GM19463 (cell line): ENCODE results near the gene SRSF7.
A peak's percentile ranks its signal among the peaks of the same experiment; 100 is the strongest.
"Not testable (repeated sequence)": the region's sequence is repeated elsewhere in the genome, so short reads cannot be mapped to it uniquely, and the experiment has no call there.

Source experiments
- ATAC-seq: cut with Tn5 transposase; IDR thresholded peaks from one replicate; pipeline ENCODE4 v1.9.1; 2021; ENCODE audit warnings: mild to moderate bottlenecking, moderate library complexity; ENCODE audit not compliant: unreplicated experiment

Gene SRSF7

DNA sequence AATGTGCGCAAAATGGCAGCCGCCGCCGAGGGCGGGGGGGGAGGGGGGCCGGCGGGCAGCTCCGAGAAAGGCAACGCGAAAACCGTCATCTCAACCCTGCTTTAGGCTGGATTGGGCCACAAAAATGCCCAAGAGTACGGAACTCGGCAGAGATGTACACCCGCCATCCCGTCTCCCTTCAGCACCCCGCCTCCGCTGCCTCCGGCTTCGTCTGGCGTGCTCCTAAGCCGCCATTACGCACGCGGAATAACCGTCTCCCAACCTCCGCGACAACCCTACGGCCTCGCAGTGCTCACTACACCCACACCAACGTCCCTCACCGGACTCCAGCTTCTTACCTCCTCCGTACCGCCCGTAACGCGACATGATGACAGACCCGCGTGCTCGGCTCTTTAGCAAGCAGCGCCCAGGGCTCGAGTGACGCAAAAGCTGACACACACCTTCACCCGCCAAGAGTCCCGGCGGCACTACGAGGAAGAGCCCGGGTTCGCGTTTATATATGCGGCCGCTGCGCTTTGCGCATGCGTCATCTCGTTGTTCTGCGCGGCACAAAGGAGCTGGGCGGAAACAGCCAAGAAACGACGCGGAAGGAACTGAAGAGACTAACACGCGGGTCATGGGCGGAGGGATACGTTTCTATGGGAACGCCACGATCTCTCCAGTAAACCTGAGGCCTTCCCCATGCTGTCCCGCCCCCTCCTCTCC, at the start of gene SRSF7:
SRSF7 (minus strand) TSS at position 471 of the 705 bp plus-strand sequence; CDS start at position 366, 105 bp downstream.
- peak; percentile 72 for ATAC-seq

DNA sequence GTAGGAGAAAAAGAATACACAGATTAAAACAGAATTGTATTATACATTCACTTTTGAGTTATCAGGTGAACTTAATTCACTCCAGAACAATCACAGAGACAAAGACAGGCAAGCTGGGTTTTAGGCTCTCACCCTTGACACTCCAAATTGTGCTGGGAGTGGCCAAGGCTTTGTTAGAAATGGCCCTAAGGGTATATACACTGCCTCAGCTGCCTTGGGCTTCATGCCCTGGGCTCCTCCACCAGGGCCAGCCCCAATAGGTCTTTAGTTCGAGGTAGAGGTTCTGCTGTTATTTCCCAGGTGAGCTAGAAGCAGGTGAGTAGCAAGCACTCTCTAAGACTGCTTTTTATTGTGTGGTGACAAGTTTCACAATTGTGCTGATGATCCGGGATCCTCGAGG, 46.8 kb upstream of the SRSF7 start:
- ATAC-seq = no peak

DNA sequence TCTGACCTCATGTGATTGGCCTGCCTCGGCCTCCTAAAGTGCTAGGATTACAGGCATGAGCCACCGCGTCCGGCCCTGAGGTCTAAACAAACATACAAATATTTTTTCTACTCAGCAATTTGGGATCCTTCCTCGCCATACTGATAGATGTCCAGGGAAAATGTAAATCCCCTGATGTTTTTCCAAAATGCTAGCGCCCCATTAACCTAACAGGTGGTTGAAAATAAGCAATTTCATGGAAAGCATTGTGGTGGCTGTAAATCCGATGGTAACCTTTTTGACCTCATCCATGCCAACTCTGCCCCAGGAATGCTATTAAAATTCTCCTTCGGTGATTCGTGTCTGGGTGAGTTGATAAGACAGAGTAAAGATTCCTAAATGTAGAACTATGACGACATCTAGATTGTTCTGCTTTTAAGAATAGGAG, 46.1 kb upstream of the SRSF7 start:
- ATAC-seq = no peak

- not testable (repeated sequence) for ATAC-seq
These were observed 43.9 kb upstream of the SRSF7 start for GRCh38 chr2:38795016-38795415.

DNA sequence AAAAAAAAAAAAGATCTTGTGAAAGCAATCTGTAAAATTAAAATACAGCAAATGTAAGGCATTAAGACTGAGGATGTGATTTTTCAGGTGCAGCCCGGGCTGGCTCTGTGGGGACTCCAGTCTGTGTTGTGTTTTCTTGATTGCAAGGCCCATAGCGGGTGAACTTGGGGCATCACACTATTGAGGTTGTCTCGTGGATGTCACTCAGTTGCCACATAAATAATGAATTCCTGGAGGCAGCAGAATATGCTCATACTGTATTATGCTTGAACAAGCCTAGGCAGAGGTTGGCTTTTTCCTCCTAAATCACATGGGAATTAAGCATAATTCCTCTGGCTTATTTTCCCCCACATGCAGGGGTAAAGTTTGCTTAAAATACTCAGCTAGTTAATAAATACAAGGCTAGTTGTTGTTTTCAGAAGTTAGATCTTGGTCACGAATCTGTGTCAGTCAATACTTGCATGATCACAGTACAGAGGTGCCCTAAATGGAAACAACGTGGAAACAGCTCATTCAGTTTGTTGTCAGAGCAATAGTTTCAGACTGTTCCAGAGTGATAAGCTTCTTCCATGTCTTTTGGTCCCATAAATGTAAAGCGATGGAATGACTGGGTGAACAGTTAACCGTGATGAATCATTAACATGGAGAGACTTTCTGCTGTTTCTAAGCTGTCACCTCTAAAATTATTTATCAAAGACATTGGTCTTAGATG, 43.2 kb upstream of the SRSF7 start:
- ATAC-seq = no peak

DNA sequence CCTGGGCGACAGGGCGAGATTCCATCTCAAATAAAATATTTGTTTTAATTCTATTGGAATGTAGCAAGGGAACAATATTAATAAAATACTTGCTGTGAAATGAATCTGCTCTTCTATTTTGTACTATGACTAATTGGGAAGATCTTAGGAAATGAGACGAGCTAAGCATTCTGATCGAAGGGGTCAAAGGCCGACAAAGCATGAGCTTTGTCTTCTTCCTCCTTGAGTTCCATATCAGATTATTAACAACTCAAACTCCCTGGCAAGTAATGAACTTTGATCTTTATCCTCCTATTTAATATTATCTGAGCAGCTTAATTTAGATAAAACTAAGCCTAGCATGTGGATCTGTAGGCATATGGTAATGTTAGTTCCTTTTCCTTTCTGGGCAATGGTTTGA, 42.4 kb upstream of the SRSF7 start:
- no peak for ATAC-seq

DNA sequence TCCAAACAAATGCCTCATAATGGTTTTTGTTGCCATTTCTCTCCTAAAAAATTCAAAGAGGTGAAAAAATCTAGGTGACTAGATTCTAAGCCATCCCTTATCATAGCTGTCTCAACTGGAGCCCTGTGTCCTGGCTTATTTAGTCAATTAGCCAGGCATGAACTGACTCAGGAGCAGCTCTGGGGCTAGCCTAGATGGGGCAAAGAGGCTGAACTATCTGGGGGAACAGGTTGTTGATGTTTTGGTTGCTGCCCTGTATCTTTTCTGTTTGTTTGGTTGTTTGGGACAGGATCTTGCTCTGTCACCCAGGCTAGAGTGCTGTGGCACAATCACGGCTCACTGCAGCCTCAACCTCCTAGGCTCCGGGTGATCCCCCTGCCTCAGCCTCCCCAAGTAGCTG, 41.6 kb upstream of the SRSF7 start:
- ATAC-seq = no peak

DNA sequence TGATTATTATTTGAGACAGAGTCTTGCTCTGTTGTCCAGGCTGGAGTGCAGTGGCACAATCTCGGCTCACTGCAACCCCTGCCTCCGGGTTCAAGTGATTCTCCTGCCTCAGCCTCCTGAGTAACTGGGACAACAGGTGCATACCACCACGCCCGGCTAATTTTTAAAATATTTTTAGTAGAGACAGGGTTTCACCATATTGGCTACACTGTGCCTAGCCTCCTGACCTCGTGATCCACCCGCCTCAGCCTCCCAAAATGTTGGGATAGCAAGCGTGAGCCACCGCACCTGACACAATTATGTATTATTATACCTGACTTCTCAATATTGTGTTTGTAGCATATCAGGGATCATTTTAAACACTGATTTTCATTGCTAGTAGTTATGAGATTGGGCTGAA, 41.2 kb upstream of the SRSF7 start:
- ATAC-seq = not testable (repeated sequence)

DNA sequence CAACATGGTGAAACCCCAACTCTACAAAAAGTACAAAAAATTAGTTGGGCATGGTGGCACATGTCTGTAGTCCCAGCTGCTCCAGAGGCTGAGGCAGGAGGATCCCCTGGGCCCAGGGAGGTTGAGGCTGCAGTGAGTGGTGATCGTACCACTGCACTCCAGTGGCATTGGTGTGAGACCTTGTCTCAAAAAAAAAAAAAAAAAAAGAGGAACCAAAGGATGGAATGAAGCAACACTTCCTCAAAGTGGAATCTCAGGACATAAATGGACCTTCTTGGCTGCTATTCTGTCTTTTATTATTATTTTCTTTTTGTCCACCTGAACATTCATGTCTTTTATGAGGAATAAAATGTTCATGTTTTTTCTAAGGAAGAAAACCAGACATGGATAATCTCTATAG, 40.6 kb upstream of the SRSF7 start:
- no peak for ATAC-seq

DNA sequence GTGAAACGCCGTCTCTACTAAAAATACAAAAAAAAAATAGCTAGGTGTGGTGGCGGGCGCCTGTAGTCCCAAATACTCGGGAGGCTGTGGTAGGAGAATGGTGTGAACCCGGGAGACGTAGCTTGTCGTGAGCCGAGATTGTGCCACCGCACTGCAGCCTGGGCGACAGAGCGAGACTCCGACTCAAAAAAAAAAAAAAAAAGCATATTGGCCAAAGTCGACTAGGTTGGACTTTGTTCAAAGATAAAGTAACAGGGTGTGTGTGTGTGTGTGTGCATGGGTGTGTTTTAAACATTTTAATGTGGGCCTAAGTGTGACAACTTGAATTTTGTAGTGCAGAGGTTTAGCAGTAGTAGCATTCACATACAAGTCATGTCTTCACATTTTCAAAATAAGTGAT, 38.5 kb upstream of the SRSF7 start:
- ATAC-seq = no peak

- ATAC-seq = no peak
These were observed 37.1 kb upstream of the SRSF7 start for GRCh38 chr2:38788306-38788705.

DNA sequence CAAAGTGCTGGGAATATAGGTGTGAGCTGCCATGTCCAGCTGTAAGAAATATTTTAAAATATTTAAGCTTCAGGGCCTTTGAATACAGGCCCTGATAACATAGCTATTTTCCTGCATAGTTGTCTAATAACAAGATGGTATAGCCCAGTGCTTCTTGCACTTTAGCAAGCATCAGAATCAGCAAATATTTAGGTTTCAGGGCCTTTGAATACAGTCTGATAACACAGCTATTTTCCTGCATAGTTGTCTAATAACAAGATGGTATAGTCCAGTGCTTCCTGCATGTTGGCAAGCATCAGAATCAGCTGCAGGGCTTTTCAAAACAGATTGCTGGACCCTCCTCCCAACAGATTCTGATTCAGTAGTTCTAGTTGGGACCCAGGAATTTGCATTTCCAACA, 32.4 kb upstream of the SRSF7 start:
- no peak for ATAC-seq

DNA sequence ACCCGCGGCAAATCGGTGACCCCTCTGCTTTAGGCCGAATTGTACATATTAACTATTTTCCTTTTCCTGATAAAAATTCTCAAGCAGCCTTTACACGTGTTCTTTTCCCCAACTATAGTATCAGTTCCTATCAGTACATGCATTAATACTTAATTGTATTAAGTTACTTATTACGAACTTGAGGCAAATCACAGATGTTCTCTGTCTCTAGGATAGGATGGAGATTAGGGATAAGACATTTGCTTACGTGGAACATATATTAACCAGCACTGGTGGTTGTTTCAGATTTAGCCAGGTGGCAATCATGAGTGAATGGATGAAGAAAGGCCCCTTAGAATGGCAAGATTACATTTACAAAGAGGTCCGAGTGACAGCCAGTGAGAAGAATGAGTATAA, 27.5 kb upstream of the SRSF7 start:
- ATAC-seq = no peak

- ATAC-seq = no peak
These were observed 25.4 kb upstream of the SRSF7 start for GRCh38 chr2:38776531-38776930.

DNA sequence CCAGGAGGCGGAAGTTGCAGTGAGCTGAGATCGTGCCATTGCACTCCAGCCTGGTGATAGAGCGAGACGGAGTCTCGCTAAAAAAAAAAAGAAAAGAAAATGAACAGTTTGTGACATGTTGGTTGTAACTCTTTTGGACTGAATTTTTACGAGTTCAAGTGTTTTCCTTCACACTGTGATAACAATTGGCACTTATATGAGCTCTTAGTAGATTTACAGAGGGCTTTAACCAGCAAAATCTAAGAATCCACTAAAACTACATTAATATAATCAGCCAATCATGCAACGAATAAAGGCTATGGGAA, 24.7 kb upstream of the SRSF7 start:
- ATAC-seq = no peak

GRCh38 chr2:38775097-38775920, 24.1 kb upstream of the SRSF7 start:
- ATAC-seq = no peak

GRCh38 chr2:38771632-38772031, 20.5 kb upstream of the SRSF7 start:
- no peak for ATAC-seq

DNA sequence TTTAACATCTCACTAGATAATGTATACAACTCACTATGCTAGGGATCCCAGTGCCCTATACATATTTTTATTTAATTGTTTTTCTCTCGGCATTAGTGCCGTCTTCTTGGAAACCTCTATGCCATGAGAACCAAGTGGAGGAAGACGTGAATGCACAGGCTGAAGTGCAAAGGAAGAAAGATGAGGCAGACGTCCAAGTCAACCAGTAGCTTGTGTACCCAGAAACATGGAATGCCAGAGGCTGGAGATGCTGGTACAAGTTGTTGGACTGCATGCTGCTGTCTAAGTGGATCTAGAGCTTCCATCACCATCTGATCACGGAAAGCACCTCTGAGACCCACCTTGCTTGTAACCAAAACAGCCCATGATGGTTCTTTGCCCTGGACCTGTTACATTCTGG, 14.4 kb upstream of the SRSF7 start:
- ATAC-seq = no peak

DNA sequence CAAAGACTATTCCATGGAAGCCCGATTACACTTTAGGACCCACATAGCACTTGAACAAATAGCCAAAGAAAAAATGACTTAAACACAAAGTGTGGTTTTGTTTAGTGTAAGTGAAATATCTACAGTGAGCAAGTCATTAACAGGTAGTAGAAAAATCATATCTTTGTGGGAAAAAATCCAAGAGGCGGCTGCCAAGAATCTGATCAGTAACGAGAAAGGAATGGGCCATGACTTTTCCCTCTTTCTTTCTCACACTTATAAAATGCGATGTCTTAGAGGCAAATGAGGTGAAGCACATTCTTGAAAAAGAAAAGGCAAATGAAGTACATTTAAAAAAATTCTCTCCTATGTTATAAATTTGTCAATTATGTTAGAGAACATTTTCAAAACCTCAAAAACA, 14.0 kb upstream of the SRSF7 start:
- ATAC-seq = no peak

DNA sequence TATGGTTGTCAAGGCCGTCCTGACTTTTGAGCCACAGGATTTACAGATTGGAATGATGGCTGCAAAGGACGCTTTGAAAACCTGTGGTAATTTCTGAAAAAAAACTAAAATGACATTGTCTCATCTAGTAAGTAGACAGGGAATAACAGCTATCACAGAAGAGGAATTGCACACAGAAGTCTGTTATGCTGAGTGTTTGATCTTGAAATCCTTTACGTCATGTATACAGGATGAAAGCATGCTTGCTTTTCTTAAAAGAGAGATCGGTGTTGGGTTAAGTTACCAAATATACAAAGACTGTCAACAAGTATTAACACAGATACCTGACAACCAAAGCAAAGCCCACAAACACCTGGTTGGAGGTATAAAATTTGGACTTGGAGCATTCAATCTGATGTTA, 12.6 kb upstream of the SRSF7 start:
- ATAC-seq = no peak

GRCh38 chr2:38763228-38763627, 12.1 kb upstream of the SRSF7 start:
- no peak for ATAC-seq

GRCh38 chr2:38755891-38756290, 4.7 kb upstream of the SRSF7 start:
- not testable (repeated sequence) for ATAC-seq
